Transverse colon (tissue), 4 donors: ENCODE results near the gene GLI3.

Source experiments
- POLR2A ChIP-seq: fragments of 450-650 bp; IDR thresholded peaks from one replicate; pipeline ENCODE4 v1.6.1; 2016; ENCODE audit warnings: antibody characterized with exemption, mild to moderate bottlenecking, moderate library complexity
- POLR2AphosphoS5 ChIP-seq, 3 donors: sonication (generic); formaldehyde crosslinking; IDR thresholded peaks; one replicate each; pipeline ENCODE4 v1.6.1; 2016; ENCODE audit warnings: antibody characterized with exemption in 3 of 3
- TF ChIP-seq, protein P1 (sequence below), 5 experiments: fragments of 200-600 bp in 3 of 5; fragments of 450-650 bp in 2 of 5; sonication (generic) in 3 of 5; IDR thresholded peaks; 1 replicate in 2 of 5; 2 replicates in 3 of 5; pipeline ENCODE4 v1.5.1; 2016 to 2017; ENCODE audit warnings: antibody characterized with exemption in 5 of 5, inconsistent platforms in 3 of 5, mild to moderate bottlenecking in 2 of 5, moderate library complexity in 1 of 5

DNA sequence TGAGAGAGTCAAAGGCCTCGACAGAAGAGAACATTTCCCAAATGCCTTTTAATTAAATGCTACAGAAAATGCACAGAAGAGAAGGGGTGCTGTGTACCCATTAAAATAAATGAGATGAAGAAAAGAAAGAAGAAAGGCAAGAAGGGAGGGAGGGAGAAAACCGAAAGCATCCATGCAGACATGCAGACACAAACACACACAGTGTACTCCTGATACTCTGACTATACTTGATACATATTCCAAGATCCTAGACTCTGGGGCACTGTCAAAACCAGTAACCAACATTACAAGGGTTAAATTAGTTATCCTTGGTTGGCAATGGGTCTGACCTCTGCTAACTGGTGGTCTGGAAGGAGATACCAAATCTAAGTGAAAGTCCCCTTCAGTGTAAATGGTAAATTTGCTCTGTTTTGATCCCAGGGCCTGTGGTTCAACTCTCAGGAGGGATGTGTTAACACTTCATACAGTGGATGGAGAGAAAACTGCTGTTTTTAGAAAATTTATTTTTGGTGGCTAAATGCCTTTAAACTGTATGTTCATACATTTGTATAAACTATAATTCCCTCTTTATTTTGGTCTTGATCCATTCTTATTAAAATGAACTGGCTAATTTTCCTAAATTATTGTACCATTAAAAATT, 241.3 kb downstream of the GLI3 start:
- TF ChIP-seq, protein P1, sequence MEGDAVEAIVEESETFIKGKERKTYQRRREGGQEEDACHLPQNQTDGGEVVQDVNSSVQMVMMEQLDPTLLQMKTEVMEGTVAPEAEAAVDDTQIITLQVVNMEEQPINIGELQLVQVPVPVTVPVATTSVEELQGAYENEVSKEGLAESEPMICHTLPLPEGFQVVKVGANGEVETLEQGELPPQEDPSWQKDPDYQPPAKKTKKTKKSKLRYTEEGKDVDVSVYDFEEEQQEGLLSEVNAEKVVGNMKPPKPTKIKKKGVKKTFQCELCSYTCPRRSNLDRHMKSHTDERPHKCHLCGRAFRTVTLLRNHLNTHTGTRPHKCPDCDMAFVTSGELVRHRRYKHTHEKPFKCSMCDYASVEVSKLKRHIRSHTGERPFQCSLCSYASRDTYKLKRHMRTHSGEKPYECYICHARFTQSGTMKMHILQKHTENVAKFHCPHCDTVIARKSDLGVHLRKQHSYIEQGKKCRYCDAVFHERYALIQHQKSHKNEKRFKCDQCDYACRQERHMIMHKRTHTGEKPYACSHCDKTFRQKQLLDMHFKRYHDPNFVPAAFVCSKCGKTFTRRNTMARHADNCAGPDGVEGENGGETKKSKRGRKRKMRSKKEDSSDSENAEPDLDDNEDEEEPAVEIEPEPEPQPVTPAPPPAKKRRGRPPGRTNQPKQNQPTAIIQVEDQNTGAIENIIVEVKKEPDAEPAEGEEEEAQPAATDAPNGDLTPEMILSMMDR (IDR thresholded peaks at IDR 0.05): no peak
- TF ChIP-seq POLR2A (no peak), POLR2AphosphoS5 (IDR thresholded peaks at IDR 0.05) (no peak)
